Peyer's patch (tissue), 4 donors: Measurements from ENCODE around the gene GALNT2. TPM values are rescaled to one million over a fixed set of nuclear protein-coding genes. Genes with fewer than 3 reads are reported as not detected.

Source experiments
- DNase-seq, 3 donors: peaks; one replicate each; pipeline ENCODE4 v3.0.0-alpha.2; 2017 to 2019
- H3K27ac ChIP-seq, 4 donors: fragments of 200-600 bp; sonication (generic); one replicate each; pipeline ENCODE4 v1.5.1; 2016 to 2019
- H3K27me3 ChIP-seq, 2 donors: fragments of 200-600 bp; sonication (generic); one replicate each; pipeline ENCODE4 v1.5.1; 2019
- H3K36me3 ChIP-seq, 3 donors: fragments of 200-600 bp; sonication (generic); one replicate each; pipeline ENCODE4 v1.5.1; 2016 to 2019
- H3K4me1 ChIP-seq, 4 donors: fragments of 200-600 bp; sonication (generic); one replicate each; pipeline ENCODE4 v1.5.1; 2016 to 2019
- H3K4me3 ChIP-seq, 4 donors: fragments of 200-600 bp; sonication (generic); 1 replicate in 3 of 4; 2 replicates in 1 of 4; pipeline ENCODE4 v1.5.1; 2016 to 2019; ENCODE audit warnings: mild to moderate bottlenecking in 1 of 4
- H3K9me3 ChIP-seq, 4 donors: fragments of 200-600 bp; sonication (generic); one replicate each; pipeline ENCODE4 v1.5.1; 2016 to 2019; ENCODE audit warnings: mild to moderate bottlenecking in 1 of 4
- POLR2A ChIP-seq, 2 donors: fragments of 450-650 bp; IDR thresholded peaks; one replicate each; pipeline ENCODE4 v1.5.1; 2017; ENCODE audit warnings: antibody characterized with exemption in 2 of 2, mild to moderate bottlenecking in 2 of 2, moderate library complexity in 2 of 2
- total RNA-seq, 4 donors: library from RNA; depleted of rRNA; stranded (reverse); fragments of >200 nt; gene quantifications; one replicate each; pipeline ENCODE4 v1.1.0, GENCODE V29; 2016
- TF ChIP-seq, protein P1 (sequence below), 6 experiments: fragments of 450-650 bp in 4 of 6; fragments of 200-600 bp in 2 of 6; sonication (generic) in 1 of 6; IDR thresholded peaks; one replicate each; pipeline ENCODE4 v1.5.1; 2017 to 2019; ENCODE audit warnings: antibody characterized with exemption in 6 of 6, mild to moderate bottlenecking in 3 of 6, moderate library complexity in 1 of 6

GALNT2 gene
- total RNA-seq, 4 donors from 2014 or later: 36.3 to 52.5 (median 43.6) TPM

GRCh38 chr1:230113235-230113592 is 46.2 kb downstream of the GALNT2 start:
- Histone ChIP-seq H3K9me3 (no peaks in the 10 kb centered on the region), H3K4me3 (no peak overlapping the region), H3K4me1 (peaks cover 0 to 41% (median 0%) of the 10 kb centered on the region in 4 donors), H3K27me3 (no peaks in the 10 kb centered on the region), H3K36me3 (no peaks in the 10 kb centered on the region), H3K27ac (peak overlapping the region in 2 of 4 donors; percentile 39 to 52)
- no peak for DNase-seq
- TF ChIP-seq POLR2A (IDR thresholded peaks at IDR 0.05): no peak
- TF ChIP-seq, protein P1, sequence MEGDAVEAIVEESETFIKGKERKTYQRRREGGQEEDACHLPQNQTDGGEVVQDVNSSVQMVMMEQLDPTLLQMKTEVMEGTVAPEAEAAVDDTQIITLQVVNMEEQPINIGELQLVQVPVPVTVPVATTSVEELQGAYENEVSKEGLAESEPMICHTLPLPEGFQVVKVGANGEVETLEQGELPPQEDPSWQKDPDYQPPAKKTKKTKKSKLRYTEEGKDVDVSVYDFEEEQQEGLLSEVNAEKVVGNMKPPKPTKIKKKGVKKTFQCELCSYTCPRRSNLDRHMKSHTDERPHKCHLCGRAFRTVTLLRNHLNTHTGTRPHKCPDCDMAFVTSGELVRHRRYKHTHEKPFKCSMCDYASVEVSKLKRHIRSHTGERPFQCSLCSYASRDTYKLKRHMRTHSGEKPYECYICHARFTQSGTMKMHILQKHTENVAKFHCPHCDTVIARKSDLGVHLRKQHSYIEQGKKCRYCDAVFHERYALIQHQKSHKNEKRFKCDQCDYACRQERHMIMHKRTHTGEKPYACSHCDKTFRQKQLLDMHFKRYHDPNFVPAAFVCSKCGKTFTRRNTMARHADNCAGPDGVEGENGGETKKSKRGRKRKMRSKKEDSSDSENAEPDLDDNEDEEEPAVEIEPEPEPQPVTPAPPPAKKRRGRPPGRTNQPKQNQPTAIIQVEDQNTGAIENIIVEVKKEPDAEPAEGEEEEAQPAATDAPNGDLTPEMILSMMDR (IDR thresholded peaks at IDR 0.05): no peak

DNA sequence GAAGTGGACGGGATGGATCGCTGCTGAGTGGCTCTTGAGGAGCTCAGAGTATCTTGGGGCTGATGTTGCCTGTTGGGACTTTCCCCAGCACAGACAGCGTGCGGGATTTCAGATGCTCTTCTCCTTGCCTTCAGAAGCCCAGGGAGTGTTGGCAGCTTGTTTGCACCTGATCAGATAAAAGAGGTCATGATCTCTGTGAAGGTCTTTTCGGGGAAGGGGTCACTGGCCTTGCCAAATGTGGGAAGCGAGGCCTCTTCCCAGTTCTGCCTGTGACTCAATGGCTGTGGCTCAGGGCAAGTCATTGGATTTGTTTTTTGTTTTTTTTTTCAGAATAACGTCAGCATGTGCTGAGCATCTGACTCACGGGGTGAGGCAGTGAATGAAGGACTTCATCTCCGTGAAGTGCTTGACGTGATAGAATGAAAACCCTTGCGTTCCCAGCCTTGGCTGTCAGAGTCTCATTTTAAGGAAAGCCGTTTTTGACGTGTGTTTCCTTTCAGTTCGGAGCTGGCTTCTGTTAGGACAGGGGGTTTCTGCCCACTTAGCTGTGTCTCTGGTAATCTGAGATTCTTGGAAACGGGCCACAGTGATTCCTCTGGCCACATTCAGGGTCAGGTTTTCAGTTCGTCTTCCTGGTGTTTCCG is 46.7 kb downstream of the GALNT2 start:
- TF ChIP-seq POLR2A (IDR thresholded peaks at IDR 0.05): no peak
- TF ChIP-seq, protein P1 (IDR thresholded peaks at IDR 0.05): no peak
- Histone ChIP-seq H3K36me3 (no peaks in the 10 kb centered on the region), H3K9me3 (no peaks in the 10 kb centered on the region), H3K4me1 (peaks cover 0 to 41% (median 0%) of the 10 kb centered on the region in 4 donors), H3K27ac (peak overlapping the region in 3 of 4 donors; percentile 39 to 52 (median 41)), H3K27me3 (no peaks in the 10 kb centered on the region), H3K4me3 (no peak overlapping the region)
- DNase-seq: no peak

- H3K4me1 ChIP-seq: peaks cover 0 to 41% (median 0%) of the 10 kb centered on the region in 4 donors
- no peaks in the 10 kb centered on the region for H3K36me3 ChIP-seq
- no peaks in the 10 kb centered on the region for H3K9me3 ChIP-seq
- no peak for DNase-seq
- H3K27ac ChIP-seq: peak overlapping the region in 3 of 4 donors; percentile 34 to 41 (median 37)
- TF ChIP-seq POLR2A (IDR thresholded peaks at IDR 0.05): no peak
- TF ChIP-seq, protein P1 (IDR thresholded peaks at IDR 0.05): no peak
- no peak overlapping the region for H3K4me3 ChIP-seq
- no peaks in the 10 kb centered on the region for H3K27me3 ChIP-seq
These were observed 47.2 kb downstream of the GALNT2 start for GRCh38 chr1:230114237-230114651.

DNA sequence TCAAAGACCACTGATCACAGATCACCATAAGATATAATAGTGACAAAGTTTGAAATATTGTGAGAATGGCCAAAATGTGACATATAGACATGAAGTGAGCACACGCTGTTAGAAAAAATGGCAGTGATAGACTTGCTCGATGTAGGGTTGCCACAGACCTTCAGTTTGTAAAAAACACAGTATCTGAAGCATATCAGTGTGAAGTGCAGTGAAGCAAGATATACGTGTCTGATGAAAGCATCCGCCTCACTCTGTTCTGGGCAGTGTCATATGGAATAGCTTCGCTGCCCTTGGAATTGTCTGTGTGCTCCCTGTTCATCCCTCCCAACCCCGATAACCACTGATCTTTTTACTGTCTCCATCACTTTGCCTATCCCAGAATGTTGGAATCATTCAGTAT is 50.7 kb downstream of the GALNT2 start:
- H3K4me1 ChIP-seq: peaks cover 0 to 9% (median 0%) of the 10 kb centered on the region in 4 donors
- H3K4me3 ChIP-seq: no peak overlapping the region
- H3K27ac ChIP-seq: no peak overlapping the region
- H3K27me3 ChIP-seq: no peaks in the 10 kb centered on the region
- H3K9me3 ChIP-seq: no peaks in the 10 kb centered on the region
- no peaks in the 10 kb centered on the region for H3K36me3 ChIP-seq
- DNase-seq: no peak
- no peak for TF ChIP-seq POLR2A (IDR thresholded peaks at IDR 0.05)
- TF ChIP-seq, protein P1 (IDR thresholded peaks at IDR 0.05): no peak

DNA sequence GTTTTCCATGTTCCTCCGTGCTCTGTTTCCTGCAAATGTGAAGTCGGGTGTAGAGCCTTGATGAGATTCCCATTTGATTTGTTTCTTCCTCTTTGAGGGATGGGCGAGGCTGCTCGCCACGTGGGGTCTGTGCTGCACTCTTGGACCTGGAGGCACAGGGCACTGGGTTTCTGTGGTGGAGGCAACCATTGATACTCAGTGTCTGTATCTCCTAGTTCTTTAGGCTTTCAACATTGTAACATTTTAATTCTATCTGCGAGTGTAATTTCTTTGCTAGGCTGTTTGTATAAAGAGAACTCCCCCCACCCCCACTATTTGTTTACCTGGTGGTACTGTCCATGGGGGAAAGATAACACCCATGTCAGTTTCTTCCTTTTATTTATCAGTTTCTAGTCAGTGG is 52.3 kb downstream of the GALNT2 start:
- DNase-seq: no peak

More for the DNA sequence above, 52.3 kb downstream of the GALNT2 start:
- peaks cover 0 to 4% (median 1%) of the 10 kb centered on the region in 4 donors for H3K4me1 ChIP-seq
- H3K36me3 ChIP-seq: no peaks in the 10 kb centered on the region
- H3K4me3 ChIP-seq: no peak overlapping the region
- no peak for TF ChIP-seq POLR2A (IDR thresholded peaks at IDR 0.05)
- TF ChIP-seq, protein P1 (IDR thresholded peaks at IDR 0.05): no peak
- H3K27me3 ChIP-seq: no peaks in the 10 kb centered on the region
- H3K27ac ChIP-seq: no peak overlapping the region
- no peaks in the 10 kb centered on the region for H3K9me3 ChIP-seq
